DMS53 treated with DMSO at 0.1 percent for 48 hours (cell line): Measurements from ENCODE around the gene IER5.

ENCODE experiments used
- DNase-seq: peaks from one replicate; lab custom pipeline; 2025; ENCODE audit not compliant: unreplicated experiment; lab: John Stamatoyannopoulos, UW

Gene IER5

DNA sequence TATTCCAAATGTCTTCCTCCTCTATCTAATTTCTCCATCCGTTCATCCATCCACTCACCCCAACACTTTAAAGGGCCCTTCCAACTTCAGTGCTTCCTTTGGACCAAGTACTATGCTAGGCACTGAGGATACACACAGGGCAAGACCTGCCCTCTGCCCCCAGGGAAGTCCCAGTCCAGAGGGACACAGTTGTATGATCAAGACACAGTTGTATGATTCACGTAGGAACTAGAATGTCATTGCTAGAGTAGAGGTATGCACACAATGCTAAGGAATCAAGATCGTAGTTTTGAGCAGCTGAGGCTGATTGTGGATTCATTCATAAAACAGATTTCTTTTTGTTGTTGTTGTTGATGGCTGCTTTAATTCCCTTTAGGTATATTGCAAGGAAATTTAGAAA is 11.6 kb upstream of the IER5 start:
- DNase-seq, result no peak

DNA sequence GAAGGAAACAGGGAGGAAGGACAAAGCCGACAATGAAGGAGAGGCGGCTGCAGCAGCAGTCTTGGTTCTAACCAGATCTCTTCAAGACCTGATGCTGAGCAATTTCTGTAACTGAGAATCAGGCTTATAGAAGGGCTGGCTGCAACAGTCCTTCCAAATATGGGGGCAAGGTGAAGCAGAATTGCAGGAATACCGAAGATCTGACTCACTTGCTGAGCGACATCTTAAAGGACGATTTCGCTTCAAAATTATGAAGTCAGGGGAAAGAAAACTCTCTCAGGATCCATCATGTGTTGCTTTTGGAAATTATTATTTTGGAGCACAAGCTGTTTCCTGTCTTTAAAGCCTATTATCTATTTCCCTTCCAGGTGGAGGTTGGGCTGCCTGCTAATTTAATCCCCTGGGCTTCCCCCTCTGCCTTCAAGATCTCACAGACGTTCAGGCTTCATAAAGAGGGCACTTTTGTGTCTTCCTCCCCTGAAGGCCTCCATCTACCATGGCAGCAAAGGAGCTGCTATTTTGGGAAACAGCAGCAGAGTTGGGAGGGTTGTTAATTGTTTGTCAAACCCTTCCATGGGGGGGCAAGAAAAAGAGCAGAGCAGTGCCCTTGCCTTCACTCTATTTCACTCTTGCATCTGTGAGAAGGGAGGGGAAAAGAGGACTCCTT is 10.8 kb upstream of the IER5 start:
- no peak for DNase-seq

DNA sequence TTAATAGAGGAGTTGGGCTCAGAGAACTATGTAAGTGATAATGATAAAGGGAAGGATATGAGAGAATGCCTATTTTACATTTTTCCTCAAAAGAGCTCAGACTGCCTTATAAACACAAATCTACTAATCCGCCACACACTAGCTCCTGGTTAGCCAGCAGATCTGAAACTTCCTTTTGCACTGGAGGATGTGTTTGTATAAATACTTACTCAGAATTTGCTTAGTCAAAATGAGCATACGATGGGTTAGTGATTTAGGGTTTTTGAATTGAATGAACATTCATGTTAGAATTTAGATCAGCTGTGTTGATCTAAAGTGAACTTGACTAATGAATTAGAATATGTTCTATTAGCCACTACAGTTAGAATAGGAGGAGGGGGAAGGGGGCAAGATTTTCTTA is 9.1 kb upstream of the IER5 start:
- DNase-seq, result no peak

DNA sequence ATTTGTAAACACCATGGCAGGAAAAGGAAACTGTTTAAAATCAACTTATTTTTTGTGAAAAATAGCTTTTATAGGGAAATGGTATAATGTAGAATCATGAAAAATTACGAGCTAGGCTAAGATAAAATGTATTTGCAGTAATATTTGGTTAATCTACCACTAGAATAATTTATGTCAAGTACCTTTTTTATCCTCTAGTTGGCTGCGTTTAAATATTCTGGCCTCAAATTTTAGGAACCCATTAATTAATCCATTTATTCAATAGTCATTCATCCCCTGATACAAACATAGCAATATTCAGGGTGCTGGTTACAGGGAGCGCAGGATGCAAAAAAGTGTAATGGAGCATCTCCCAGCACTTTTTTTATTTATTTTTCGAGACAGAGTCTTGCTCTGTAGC is 8.6 kb upstream of the IER5 start:
- DNase-seq, result no peak

DNA sequence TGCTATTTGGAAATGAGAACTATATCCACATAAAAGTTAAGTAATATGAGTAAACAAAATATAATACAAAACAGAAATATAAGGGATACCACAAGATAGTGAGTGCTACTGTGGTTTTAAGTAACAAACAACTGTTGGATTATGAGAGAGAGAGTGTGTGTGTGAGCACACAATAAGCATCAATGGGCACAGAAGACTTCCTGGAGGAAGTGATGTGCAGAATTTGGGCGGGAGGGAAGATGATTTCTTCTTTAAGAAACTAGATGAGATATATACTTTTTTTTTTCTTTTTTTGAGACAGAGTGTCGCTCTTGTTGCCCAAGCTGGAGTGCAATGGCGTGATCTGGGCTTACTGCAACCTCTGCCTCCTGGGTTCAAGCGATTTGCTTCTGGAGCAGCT is 7.9 kb upstream of the IER5 start:
- no peak for DNase-seq

DNA sequence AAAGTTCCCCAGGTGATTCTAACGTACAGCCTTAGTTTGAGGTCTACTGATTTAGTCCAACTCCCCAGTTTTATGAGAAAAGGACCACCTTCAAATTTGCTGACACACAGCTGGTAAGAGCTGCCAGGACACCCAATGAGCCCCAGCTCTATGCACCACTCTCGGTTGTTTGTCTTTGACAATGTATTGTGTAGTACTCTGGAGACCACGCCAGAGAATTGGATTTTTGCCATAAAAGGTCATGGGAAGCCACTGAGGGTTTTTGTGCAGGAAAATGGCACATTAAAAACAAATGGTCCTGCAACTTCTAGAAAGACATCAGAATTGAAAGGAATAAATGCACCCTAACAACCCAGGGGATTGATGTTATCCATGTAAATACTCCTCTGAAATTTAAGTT is 7.1 kb upstream of the IER5 start:
- DNase-seq, result no peak

DNA sequence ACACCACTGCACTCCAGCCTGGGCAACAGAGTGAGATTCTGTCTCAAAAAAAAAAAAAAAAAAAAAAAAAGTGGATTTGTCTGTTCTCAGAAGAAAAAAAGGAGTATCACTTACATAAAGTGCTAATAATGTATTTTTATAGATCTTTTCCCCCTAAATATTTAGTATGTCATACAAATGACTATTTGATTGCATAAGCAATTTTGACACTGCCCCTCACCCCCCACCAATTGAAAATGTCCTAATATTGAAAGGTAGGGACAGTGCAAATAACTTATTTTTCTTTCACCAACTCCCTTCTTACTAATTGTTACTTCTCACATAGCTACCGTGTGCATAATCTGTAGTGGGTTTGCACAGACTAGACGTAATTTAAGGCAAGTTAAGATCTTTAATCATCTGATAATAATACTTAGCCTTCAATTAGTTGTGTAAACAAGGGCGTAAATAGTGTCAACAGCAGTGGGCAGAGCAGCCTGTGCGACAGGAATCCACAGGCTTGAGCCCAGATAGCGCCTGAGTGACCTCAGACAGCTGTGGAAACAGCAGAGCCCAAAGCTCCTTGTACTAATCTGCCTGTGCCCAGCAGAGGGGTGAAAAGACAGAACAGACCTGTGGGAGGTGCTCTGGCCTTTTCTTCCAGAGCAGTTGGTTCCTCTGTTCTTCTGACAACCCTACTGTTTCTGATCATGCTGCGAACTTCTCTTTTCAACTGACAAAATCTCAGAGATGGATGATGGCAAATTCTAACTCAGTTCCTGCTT is 4.5 kb upstream of the IER5 start:
- peak; percentile 77 for DNase-seq

DNA sequence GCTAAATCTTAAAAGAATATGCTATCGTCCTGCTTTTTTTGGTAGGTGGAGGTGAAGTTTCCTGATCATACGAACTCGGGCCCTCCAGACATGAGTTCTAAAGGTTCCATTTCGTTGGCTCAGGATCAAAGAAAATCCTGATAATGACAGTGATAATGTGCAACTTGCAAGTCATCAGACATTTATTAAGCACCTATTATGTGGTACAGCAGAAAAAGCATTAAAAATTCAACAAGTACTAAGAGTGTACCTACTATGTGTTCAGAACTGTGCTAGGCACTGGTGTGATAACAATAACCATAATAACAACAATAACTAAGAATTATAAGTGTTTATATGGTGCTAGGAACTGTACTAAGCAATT is 3.9 kb upstream of the IER5 start:
- DNase-seq, result no peak

DNA sequence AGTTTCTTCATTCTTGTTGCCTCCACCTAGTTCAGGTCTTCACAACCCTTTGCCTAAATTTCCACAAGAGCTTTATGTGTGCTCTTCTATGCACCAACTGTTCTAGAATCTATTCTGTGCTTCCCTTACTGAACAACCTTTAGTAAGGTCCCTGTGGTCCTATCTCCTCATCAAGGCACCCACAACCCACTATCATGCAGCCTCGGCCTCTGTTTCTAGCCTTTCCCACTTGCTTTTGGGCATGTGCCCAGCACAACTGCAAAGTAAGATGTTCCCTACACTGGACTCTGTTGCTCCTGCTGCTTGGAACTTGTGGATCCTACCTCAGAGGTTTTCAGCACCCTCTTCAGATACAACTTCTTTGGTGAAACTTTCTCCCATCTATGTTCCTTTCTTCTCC is 2.4 kb upstream of the IER5 start:
- no peak for DNase-seq

DNA sequence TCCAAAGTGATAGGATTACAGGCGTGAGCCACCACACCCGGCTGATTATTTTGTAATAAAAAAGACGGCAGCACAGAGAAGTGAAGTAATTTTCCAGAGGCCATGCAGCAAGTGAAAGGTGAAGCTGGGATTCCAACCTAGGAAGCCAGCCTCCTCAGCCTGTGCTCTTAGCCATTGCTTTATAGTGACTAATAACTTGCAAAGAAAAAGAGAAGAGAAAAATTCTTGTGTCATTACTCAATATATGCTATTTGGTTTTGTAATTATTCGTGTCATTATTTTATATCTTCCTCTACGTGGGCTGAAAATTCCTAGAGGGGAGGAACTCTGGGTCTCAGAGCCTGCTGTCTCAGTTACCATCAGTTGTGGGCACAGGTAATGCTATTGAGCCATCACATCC is 1.6 kb upstream of the IER5 start:
- no peak for DNase-seq

DNA sequence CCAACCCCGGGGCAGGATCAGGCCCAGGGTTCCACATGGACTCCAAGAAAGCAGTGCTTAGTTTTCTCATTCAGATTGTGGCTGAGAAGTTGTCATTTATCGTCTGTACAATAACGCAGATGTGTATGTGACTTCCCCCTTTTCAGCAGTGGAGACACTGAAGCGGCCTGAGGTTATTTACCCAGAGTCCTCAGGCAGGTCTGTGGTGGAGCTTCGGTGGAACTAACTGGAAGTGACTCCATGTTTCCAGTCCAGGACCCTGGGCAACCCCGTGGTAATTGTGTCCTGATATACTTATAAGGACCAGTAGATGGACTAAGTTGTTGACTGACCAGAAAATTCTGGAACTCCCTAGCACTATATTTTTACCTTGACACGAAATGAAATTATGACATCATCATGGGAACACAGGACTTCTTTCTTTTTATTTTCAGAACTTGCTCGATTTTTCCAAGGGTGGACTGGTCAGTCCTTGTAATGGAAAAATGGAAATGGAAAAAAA is 1.0 kb upstream of the IER5 start:
- DNase-seq, result no peak

DNA sequence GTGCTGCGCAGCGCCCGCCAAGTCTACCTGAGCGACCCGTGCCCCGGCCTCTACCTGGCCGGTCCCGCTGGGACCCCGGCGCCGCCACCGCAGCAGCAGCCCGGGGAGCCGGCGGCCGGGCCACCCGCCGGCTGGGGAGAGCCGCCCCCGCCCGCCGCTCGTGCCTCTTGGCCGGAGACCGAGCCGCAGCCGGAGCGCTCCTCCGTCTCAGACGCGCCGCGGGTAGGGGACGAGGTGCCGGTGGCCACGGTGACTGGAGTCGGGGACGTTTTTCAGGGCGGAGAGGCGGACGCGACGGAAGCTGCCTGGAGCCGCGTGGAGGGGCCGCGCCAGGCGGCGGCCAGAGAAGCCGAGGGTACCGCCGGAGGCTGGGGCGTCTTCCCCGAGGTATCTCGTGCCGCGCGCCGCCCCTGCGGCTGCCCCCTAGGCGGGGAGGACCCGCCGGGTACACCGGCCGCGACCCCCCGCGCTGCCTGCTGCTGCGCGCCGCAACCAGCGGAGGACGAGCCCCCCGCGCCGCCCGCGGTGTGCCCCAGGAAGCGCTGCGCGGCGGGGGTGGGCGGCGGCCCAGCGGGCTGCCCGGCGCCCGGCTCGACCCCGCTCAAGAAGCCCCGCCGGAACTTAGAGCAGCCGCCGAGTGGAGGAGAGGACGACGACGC is 646 bp downstream of the IER5 start:
- DNase-seq, result no peak

DNA sequence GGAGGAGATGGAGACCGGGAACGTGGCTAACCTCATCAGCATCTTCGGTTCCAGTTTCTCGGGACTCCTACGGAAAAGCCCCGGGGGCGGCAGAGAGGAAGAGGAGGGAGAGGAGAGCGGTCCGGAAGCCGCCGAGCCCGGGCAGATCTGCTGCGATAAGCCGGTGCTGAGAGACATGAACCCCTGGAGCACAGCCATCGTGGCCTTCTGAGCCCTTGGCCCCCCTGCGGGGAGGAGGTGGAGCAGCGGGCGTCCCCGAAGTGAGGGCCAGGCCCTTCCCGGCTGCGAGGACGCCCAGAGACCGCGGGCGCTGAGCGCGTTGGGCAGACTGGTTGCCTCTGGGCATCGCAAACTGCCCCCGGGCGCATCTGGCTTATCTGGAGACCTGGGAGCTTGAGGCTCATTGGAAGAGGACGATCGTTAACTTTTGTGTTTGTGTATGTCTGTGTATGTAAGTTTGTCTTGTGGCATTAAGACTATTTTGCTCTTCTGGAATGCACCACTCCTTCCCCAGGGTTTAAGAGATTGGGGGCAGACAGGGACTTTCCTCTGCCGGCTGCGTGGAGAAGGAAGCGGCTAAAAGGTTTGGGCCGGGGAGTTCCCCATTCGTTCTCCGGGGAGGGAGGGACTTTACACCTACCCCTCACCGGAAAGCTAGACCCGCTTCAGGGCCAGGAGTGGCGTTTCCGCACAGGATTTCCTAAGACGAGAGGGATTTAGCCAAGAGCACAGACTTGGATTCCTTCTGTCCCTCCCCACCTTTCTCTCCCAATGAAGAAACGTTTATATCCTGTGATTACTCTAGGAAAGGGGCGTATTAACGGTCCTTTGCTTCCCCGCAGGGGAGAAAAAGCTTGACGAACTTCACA is 1.4 kb downstream of the IER5 start:
- DNase-seq, result peak; percentile 29

DNA sequence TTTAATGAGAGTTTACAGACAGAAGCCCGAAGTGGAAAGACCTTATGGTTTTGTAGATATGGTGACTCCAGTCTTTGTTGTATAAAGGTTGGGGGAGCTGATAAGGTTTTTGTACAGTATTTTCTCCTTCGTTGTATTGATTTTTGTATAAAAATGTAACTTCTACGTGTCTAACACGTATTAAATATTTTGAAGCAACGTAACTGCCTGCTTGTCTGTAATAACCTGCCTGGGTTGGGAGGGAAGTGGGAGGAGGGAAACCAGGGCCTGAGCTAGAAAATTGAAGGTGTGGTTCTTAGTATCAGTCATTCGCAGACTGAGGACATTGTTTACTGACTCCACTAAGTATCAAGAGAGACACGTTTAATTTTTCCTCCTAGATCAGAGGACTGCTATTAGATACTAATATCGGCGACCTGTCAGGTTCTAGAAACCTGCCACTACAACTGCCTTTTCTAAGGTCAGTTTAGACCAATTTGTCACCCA is 2.2 kb downstream of the IER5 start:
- DNase-seq, result no peak

DNA sequence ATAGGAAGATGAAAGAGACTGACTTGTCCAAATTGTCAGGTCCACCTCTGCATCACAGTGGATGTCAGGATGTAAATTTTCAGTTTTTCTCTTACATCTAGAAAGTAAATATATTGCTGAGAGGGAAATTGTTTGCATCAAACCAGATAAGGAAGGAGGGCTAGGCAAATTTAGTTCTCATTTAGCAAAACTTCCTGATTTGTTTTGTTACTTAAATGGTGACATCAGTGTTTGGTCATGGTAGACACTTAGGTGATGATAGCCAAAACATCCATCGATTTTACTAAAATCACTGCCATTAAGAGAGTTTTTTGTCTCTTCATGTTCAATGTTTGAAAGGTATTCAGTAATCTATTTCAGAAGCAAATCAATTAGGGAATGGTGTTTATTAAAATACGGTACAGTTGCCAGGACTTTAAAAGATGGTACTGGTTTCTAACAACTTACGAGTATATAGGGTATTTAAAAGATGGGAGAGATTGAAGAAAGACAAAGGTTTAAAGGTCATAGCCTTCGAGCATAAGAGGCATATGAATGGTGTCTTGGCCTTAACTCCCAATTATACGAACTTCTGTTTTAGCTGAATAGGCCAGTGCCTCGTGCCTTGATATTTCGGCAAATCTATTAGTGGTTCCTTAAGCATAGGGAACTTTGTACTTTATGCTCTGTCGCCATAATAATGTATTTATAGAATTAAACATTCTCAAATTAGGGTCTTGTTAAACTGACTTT is 3.0 kb downstream of the IER5 start:
- DNase-seq, result no peak

DNA sequence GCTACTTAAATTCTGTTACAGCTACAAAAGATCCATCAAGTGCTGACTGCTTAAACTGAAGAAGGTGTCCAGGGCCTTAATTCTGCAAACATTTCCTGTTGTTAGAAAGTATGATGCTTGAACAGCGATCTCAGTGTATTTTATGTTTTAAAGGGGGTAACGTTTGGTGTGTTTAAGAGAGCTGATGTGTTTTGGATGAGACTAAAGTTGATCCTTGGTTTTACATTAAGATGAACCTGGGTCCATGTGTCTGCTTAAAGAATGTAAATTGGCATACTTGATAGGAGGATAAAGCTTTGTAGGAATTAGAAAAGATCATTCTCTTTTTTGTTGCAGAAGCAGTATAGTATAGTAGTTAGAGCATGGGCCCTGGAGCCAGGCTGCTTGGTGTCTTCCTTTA is 3.6 kb downstream of the IER5 start:
- DNase-seq, result no peak

DNA sequence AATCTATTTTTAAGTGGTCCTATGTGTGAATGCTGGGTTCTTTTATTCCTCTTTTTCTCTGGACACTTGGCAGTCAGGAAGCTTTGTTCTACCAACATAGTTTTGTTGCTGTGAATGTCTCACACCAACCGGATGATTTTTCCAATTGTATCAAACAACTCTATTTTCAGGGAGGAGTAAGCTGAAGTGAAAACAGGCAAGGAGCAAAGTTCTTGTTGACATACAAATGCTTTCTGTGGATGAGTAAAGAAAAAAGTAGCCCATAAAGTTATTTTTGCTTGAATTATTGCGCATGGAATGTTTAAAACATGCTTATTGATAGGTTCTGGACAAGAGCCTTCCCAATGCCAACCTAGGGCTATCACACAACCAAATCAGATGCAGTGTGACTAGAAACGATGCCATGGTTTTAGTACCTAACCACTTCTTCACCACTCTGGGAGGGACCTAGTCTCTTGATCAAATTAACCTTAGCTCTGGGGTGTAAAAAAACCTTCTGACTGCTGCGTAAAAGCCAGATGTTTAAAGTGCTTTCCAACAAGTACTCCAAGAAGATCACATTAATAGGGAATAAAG is 4.5 kb downstream of the IER5 start:
- DNase-seq, result no peak

DNA sequence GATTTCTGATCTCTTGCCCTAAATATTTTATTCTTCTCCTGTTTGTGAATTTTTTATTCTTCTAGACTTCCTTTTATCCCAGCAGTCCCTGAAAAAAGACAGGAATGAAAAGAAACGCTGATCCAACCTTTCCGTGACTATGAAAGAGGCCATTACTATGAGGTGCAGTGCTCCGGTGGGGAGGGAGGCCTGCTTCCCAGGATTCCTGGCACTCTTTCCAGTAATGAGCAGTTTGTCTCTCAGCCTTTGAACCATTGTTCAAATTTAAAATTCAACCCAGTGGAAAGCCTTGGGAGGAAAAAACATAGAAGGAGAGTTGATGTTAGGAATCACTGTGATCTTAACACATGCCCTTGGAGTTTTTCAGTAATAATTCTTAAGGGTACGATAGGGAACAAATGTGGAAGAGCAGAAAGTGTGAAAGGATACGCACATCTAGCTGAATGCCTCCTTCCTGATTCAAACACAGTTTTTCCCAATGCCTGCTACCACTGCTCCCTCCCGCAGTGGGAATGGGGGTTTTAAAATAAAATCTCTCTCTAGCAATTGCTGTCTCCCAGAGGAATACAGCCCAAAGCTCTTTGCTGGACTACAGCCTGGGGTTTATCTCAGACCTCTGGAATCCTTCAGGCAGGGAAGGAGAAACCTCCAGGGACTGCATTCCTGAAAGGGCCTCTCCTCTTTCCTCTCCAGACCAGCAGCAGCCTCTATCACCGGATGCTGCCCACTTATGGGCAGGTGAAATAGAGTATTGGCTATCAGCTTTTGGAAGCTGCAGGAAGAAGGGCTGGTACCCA is 6.1 kb downstream of the IER5 start:
- DNase-seq, result no peak

DNA sequence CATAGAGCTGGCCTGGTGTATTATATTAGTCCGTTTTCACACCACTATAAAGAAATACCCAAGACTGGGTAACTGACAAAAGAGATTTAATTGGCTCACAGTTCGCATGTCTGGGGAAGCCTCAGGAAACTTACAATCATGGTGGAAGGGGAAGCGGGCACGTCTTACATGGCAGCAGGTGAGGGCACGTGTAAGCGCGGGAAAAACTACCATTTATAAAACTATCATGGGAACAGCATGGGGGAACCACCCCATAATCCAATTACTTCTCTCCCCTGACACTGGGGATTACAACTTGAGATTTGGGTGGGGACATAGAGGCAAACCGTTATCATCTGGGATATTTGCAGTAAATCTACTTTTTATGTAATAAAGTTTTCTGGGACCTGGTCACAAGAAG is 6.8 kb downstream of the IER5 start:
- no peak for DNase-seq
